ENCODE results near the gene RPL27A. TPM values are rescaled to one million over a fixed set of nuclear protein-coding genes. Genes with fewer than 3 reads are reported as not detected.
A peak's percentile ranks its signal among the peaks of the same experiment; 100 is the strongest.

The RPL27A gene
- polyA plus RNA-seq, 1 experiment: 988 TPM

DNA sequence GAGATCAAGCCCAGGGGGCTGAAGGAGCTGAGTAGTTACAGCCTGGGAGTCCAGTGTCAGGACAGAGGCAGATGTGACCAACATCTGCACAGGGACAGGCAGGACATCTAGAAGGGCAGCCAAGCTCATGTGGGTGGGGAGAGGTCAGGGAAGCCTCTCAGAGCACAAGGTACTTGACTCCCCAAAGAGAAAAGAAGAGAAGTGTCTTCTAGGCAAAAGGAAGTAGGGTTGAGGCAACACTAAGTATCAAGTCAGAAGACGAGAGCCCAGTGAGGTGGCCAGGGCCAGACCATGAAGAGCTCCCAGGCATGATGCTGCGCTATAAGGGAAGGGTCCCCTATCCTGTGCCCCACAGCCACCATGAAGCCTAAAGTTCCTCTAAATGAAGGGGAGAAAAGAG, 21.5 kb downstream of the RPL27A start:
- ChIA-PET POLR2A (no interaction called here), CTCF (no interaction called here)
- DNase-seq (ENCODE audit: low read depth): no peak
- Histone ChIP-seq H3K27me3 (ENCODE audit: control insufficient read depth, insufficient read depth, low read length) (no peaks in the 10 kb centered on the region), H3K4me3 (ENCODE audit: low read depth, low read length) (no peak overlapping the region), H3K36me3 (ENCODE audit: control insufficient read depth, insufficient read depth, low read length) (peaks cover 46% of the 10 kb centered on the region)
- TF ChIP-seq, protein P1, sequence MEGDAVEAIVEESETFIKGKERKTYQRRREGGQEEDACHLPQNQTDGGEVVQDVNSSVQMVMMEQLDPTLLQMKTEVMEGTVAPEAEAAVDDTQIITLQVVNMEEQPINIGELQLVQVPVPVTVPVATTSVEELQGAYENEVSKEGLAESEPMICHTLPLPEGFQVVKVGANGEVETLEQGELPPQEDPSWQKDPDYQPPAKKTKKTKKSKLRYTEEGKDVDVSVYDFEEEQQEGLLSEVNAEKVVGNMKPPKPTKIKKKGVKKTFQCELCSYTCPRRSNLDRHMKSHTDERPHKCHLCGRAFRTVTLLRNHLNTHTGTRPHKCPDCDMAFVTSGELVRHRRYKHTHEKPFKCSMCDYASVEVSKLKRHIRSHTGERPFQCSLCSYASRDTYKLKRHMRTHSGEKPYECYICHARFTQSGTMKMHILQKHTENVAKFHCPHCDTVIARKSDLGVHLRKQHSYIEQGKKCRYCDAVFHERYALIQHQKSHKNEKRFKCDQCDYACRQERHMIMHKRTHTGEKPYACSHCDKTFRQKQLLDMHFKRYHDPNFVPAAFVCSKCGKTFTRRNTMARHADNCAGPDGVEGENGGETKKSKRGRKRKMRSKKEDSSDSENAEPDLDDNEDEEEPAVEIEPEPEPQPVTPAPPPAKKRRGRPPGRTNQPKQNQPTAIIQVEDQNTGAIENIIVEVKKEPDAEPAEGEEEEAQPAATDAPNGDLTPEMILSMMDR (IDR thresholded peaks at IDR 0.05; ENCODE audit: insufficient read depth, low read depth, low read length): no peak

DNA sequence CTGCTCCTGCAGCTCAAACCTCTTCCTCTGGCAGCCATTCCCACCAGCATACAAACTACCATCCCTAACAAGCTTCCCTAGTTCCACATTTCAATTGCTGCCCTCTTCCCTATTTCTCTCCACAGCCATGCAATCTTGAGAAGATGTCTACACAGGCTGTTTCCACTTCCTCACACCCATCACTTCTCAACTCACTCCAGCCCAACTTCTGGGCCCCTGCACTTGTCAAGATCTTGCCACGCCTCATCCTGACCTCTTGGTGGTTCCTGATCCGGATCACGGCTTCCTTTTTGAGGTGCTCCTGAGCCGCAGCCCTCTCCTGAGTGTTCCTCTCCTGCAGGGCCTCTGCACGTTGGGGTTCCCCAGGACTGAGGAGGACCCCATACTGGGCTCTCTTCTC, 22.6 kb downstream of the RPL27A start:
- H3K4me3 ChIP-seq (ENCODE audit: low read depth, low read length): no peak overlapping the region
- ChIA-PET POLR2A (no interaction called here), CTCF (no interaction called here)
- H3K36me3 ChIP-seq (ENCODE audit: control insufficient read depth, insufficient read depth, low read length): peaks cover 41% of the 10 kb centered on the region
- H3K27me3 ChIP-seq (ENCODE audit: control insufficient read depth, insufficient read depth, low read length): no peaks in the 10 kb centered on the region
- TF ChIP-seq, protein P1 (IDR thresholded peaks at IDR 0.05; ENCODE audit: insufficient read depth, low read depth, low read length): no peak
- DNase-seq (ENCODE audit: low read depth): no peak

DNA sequence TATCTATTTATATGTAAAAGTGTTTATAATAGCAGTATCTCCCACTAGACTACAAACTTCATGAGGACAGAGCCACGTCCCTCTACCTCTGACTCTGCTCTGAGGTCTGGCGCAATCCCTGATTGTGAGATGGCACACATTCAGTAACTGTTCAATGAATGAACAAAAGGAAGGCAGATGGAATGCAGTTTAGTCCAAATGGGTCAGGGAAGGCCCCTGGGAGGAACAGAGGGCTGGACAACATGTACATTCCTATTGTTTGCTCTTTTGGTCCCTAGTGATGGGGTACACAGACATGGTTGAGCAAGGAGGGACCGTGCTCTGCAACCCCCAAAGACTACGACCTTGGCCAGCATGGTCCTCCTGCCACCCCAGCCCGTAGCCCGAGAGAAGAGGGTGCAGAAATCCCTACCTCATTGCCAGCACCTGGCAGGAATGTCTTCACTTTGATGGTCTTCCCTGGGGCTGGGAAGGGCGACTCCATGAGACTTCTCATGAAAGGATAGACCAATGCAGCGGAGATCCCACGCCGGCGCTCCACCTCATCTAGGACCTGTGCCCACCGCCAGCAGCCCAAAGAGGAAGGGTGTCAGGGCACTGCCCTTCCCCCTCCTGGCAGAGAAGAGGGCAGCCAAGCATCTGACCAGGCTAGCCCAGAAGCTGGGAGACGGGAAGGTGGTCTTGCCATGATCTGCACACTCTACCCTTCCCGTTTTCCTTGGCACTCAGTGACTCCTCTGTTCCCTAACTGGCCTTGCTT, 24.3 kb downstream of the RPL27A start:
- ChIA-PET CTCF (no interaction called here), POLR2A (no interaction called here)
- no peaks in the 10 kb centered on the region for H3K27me3 ChIP-seq (ENCODE audit: control insufficient read depth, insufficient read depth, low read length)
- H3K4me3 ChIP-seq (ENCODE audit: low read depth, low read length): no peak overlapping the region
- TF ChIP-seq, protein P1 (IDR thresholded peaks at IDR 0.05; ENCODE audit: insufficient read depth, low read depth, low read length): no peak
- no peak for DNase-seq (ENCODE audit: low read depth)
- H3K36me3 ChIP-seq (ENCODE audit: control insufficient read depth, insufficient read depth, low read length): peaks cover 47% of the 10 kb centered on the region

DNA sequence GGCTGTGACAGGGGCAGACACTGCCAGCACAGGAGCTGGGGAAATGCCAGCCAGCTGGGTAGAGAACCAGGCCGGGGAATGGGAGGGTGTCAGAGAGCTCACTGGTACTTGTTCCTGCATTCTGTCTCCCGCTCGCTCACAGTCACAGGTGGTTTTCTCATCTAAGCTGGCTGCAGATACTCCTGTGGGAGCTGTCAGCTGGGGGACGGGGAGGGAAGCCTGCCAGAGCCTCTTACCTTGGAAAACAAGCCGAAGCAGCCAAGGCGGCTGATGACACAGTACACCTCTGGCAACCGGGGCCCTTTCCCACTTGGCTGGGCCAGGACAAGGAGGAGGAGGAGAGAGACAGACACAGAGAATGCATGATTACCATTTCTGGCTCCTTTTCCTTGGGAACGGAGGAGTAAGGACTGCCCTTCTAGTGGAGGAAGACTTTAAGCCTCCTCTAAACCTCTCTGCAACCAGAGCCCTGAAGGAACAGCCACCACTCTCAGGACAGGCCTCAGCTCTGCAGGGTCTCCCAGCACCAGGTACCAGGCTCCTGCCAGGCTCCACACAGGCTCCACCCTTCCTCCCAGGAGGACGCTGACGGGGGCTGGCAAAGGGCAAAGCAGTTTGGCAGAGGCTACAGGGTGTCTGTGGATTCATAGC, 25.1 kb downstream of the RPL27A start:
- TF ChIP-seq, protein P1 (IDR thresholded peaks at IDR 0.05; ENCODE audit: insufficient read depth, low read depth, low read length): no peak
- Histone ChIP-seq H3K36me3 (ENCODE audit: control insufficient read depth, insufficient read depth, low read length) (peaks cover 48% of the 10 kb centered on the region), H3K27me3 (ENCODE audit: control insufficient read depth, insufficient read depth, low read length) (no peaks in the 10 kb centered on the region), H3K4me3 (ENCODE audit: low read depth, low read length) (no peak overlapping the region)
- no peak for DNase-seq (ENCODE audit: low read depth)
- CTCF ChIA-PET: no interaction called here
- POLR2A ChIA-PET: no interaction called here

DNA sequence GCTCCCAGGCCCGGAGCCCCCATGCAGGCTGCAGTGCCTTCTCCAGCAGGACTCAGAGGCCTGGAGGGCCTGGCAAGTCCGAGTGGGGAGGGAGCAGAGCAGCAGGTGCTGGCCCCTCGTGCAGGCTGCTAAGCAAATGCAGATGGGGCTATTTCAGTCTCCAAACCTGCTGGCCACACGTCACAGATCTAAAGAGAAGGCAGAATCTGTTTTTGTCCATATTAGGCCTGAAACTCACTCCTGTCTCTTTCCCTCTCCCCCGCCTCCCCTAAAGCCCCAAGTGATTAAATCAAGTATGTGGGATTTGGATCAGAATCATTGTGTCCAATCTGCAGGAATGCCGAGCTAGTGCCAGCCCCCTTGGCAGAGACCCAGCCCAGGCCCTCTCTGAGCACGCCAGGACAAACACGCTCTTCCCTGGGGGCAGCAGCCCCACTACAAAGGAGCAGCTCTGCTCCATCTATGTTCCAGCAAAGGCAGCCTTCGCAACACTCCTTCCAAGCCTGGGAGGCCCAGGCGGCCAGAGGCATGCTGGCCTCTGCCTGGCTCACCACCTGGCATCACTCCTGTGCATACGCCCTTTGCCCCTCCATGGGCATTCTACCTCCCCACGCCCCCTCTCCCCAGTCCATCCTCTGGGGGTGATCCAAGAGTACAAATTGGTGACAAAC, 26.5 kb downstream of the RPL27A start:
- TF ChIP-seq, protein P1 (IDR thresholded peaks at IDR 0.05; ENCODE audit: insufficient read depth, low read depth, low read length): no peak
- ChIA-PET CTCF (interaction anchor here (0.7 to 1.4 kb wide), 6 partner anchors 10 to 250 kb away, joined by 3 to 5 read pairs (median 4); partner anchors contain the start of genes RPL27A and TRIM66), POLR2A (interaction anchor here (0.6 to 1.5 kb wide), 9 partner anchors 9 to 250 kb away, joined by 3 to 12 read pairs (median 5); a partner anchor contains a TSS)
- DNase-seq (ENCODE audit: low read depth): peak; percentile 96
- peaks cover 46% of the 10 kb centered on the region for H3K36me3 ChIP-seq (ENCODE audit: control insufficient read depth, insufficient read depth, low read length)
- H3K4me3 ChIP-seq (ENCODE audit: low read depth, low read length): no peak overlapping the region
- no peaks in the 10 kb centered on the region for H3K27me3 ChIP-seq (ENCODE audit: control insufficient read depth, insufficient read depth, low read length)
